SH-SY5Y (cell line): ENCODE data around the gene KPNA3.

Source experiments
- GATA2 ChIP-seq: IDR thresholded peaks from 2 replicates; pipeline ENCODE4 v1.6.1; 2011; ENCODE audit warnings: mild to moderate bottlenecking, low read depth, low read length
- GATA3 ChIP-seq: IDR thresholded peaks from 2 replicates; pipeline ENCODE4 v1.6.1; 2011; ENCODE audit warnings: low read depth, mild to moderate bottlenecking, low read length, moderate library complexity

DNA sequence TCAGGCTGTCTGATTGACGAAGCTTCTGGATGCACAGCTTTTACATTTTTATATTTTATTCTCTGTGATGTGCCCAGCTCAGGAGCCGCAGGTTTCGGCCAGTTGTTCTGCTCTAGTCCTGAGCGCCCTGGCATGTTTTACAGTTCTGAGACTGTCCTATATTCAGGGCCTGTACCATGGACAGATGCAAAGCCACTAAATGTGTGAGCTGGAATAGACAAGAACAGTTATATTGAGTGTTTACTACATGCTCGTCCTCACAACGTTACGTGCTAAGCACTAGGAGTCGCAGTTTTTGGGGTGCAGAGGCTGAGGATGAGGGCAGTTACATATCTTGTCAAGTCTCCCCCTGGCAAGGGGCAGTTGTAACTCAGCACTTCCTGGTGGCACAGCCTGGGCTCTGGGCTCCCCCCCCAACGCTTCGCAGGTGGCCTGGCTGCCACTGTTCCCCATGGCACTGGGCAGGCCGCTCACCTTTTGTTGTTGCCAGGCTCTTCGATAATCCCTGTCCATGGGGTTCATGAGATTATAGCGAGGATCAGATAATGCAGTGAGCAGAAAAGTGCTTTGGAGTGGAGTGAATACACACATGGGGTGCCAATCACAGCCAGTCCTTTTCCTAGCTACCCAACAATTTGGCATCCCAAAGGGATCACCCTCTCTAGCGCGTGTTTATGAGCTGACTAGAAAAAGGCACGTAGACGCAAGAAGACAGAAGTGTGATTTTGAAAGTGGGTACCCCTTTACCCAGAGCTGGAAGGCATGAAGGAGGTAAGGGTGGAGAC, 140.7 kb downstream of the KPNA3 start:
- TF ChIP-seq GATA2 (no peak), GATA3 (no peak)
